ENCODE measurements around the gene RUBCNL.
"Not testable (repeated sequence)": the region's sequence is repeated elsewhere in the genome, so short reads cannot be mapped to it uniquely, and the experiment has no call there.

Gene RUBCNL

GRCh38 chr13:46372938-46373337 lies 14.1 kb downstream of the RUBCNL start:
- DNase-seq: not testable (repeated sequence)

- no peak for DNase-seq
These were observed 15.0 kb downstream of the RUBCNL start for GRCh38 chr13:46372071-46372470.

- DNase-seq: peak; percentile 95
These were observed 17.4 kb downstream of the RUBCNL start for GRCh38 chr13:46369506-46370277.

- peak; percentile 83 for DNase-seq
These were observed 19.3 kb downstream of the RUBCNL start for GRCh38 chr13:46367617-46368327.

GRCh38 chr13:46361276-46361934 lies 25.6 kb downstream of the RUBCNL start:
- DNase-seq: no peak

DNA sequence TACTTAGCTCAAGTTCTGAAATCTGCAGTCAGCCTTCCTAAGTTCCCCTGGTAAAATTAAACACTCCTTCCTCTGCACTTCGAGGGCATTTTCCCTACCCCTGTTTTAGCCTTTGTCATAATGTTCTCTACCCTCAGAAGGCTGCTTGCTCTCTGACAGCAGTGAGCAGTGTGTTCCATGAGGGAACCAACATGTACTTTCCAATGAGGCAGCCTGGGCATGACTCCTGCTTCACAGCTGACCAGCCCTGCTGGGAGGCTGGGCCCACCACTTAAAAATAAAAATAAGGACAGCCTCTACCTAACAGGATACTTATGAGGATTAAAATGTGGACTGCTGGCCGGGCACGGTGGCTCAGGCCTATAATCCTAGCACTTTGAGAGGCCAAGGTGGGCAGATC lies 26.4 kb downstream of the RUBCNL start:
- no peak for DNase-seq

- peak; percentile 90 for DNase-seq
These were observed 27.3 kb downstream of the RUBCNL start for GRCh38 chr13:46359714-46360113.

GRCh38 chr13:46355901-46356590 lies 31.0 kb downstream of the RUBCNL start:
- peak; percentile 49 for DNase-seq

DNA sequence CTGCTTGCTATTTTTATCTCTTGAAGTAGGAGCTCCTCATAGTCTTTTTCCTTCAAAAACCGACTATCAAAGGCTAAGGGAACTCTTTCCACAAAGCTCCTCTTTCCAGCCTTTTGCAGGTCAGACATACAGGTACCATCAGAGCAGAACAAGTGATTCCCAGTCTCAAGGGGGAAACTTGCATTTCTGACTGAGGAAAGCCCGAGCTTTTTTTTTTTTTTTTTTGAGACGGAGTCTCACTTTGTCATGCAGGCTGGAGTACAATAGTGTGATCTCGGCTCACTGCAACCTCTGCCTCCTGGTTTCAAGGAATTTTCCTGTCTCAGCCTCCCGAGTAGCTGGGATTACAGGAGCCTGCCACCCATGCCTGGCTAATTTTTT lies 32.0 kb downstream of the RUBCNL start:
- no peak for DNase-seq

GRCh38 chr13:46354156-46355087 lies 32.6 kb downstream of the RUBCNL start:
- DNase-seq: peak; percentile 98

DNA sequence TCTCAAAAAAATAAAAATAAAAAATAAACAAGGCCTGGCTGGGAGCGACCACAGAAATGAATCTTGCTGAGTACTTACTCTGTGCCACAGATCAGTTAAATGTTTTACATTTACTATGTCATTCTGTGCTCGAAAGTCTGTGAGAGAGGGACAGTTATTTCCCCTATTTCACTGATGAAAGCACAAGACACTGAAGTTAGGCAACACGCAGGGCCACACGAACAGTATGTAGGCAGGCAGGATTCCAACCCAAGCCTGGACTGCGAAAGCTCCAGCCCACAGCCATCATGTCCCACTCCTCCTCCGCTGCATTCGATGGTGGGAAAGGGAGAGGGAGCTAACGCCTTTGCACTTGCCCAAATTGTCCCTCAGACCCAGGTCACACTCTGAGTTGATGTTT lies 34.2 kb downstream of the RUBCNL start:
- DNase-seq: no peak

GRCh38 chr13:46350003-46350402 lies 37.0 kb downstream of the RUBCNL start:
- no peak for DNase-seq

- DNase-seq: no peak
These were observed 38.1 kb downstream of the RUBCNL start for GRCh38 chr13:46348961-46349360.

DNA sequence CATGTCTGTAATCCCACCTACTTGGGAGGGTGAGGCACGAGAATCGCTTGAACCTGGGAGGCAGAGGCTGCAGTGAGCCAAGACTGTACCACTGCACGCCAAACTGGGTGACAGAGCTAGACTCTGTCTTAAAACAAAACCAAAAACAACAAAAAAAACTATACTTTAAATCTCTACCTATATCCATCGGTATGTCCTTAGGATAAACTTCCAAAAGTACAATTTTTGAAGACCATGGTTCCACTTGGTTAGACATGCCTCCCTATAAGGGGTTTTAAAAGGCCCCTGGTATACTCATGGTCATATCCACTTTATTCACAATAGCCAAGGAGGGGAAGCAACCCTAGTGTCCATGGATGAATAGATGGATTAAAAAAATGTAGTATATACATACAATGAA lies 39.8 kb downstream of the RUBCNL start:
- DNase-seq: no peak

GRCh38 chr13:46345866-46346265 lies 41.2 kb downstream of the RUBCNL start:
- peak; percentile 76 for DNase-seq

DNA sequence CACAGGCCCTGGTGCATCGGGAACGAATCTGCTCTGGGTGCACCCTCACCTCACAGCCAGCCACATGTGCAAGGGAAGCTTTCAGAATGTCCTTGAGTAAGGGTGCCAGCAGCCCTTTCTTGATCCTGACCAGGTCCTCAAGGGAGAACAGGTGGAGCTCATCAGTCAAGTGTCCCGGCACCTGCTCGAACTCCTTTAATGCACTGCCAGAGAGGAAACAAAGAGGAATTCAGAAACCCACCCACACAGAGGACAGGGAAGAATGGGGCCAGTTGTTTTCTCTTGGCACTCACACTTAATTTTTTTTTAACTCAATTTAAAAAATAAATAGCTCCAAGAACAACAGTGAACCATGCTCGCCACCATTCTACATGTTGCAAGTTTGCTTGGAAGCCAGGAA lies 41.7 kb downstream of the RUBCNL start:
- no peak for DNase-seq

GRCh38 chr13:46343279-46343994 lies 43.6 kb downstream of the RUBCNL start:
- DNase-seq: no peak

GRCh38 chr13:46342538-46342937 lies 44.5 kb downstream of the RUBCNL start:
- DNase-seq: no peak

DNA sequence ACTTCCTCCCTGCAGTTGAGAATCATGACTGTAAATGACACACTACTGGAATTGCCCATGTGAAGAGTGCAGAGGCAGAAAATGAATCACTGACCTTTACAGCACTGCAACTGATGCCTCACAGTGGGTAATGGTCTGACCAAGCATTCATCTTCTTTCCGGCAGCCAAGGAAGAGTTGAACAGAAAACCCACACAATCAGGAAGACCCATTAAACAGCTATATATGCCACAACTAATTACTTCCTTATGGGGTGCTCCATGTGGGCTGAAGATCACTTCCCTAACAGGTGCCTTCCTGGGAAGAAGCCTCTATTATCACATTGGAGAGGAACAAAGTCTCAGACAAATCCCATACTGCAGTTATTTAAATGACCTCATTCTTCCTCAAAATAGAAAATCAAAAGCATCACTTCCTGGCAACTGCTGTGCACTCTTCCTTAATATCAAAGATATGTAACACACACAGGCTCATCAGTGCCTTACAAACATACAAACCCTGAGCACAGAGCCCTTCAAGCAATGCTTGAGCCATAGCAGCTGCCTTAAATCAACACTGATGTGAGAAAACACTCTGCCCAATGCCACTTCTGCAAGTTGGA lies 45.8 kb downstream of the RUBCNL start:
- DNase-seq: peak; percentile 81

GRCh38 chr13:46340631-46341111 lies 46.4 kb downstream of the RUBCNL start:
- DNase-seq: no peak

- DNase-seq: no peak
These were observed 47.0 kb downstream of the RUBCNL start for GRCh38 chr13:46340011-46340410.

Data from fibroblast of skin of back (primary cell).